HUES48 (cell line): Measurements from ENCODE around the gene EYS.
"Not testable (repeated sequence)": the region's sequence is repeated elsewhere in the genome, so short reads cannot be mapped to it uniquely, and the experiment has no call there.

Source experiments
- H3K27ac ChIP-seq: one replicate; pipeline ENCODE4 v1.7.0; 2013; ENCODE audit warnings: low read depth, low read length, inconsistent platforms
- H3K27me3 ChIP-seq: 2 replicates; pipeline ENCODE4 v1.6.1; 2013; ENCODE audit warnings: mild to moderate bottlenecking, low read length; ENCODE audit not compliant: control insufficient read depth, insufficient read depth
- H3K36me3 ChIP-seq: 2 replicates; pipeline ENCODE4 v1.6.1; 2013; ENCODE audit warnings: low read length; ENCODE audit not compliant: control insufficient read depth, insufficient read depth
- H3K4me1 ChIP-seq: 2 replicates; pipeline ENCODE4 v1.6.1; 2013; ENCODE audit warnings: mild to moderate bottlenecking, low read length; ENCODE audit not compliant: control insufficient read depth, insufficient read depth
- H3K4me3 ChIP-seq: 2 replicates; pipeline ENCODE4 v1.5.1; 2013; ENCODE audit warnings: mild to moderate bottlenecking, low read depth, low read length
- H3K9ac ChIP-seq: 2 replicates; pipeline ENCODE4 v1.6.1; 2013; ENCODE audit warnings: mild to moderate bottlenecking, low read depth, low read length, moderate library complexity
- H3K9me3 ChIP-seq: 2 replicates; pipeline ENCODE4 v1.6.1; 2013; ENCODE audit warnings: low read length; ENCODE audit not compliant: control insufficient read depth, insufficient read depth

The EYS gene

DNA sequence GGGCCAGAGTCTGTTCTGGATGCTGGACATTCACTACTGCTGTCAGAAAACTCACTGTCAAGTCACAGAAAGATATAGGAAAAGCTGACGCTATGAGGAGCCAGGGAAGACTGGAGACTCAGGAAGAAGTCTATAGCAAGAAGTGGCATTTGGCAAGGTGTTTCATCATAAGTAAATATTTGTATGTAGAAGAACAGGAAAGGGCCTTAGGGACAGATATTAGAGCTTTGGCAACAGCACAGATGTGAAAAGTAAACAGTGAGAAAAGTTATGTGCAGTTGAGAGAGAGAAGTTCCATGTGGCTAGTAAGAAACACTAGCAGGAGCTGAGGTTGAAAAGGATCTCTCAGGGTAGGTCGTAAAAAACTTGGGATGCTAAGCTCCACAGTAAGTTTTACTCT is 1202.5 kb downstream of the EYS start:
- H3K4me1 ChIP-seq, result no peaks in the 10 kb centered on the region; the same call in 1 of the 2 replicates
- no peak overlapping the region for H3K27ac ChIP-seq
- H3K27me3 ChIP-seq, result no peaks in the 10 kb centered on the region
- H3K9me3 ChIP-seq, result no peaks in the 10 kb centered on the region
- H3K9ac ChIP-seq, result no peak overlapping the region
- no peaks in the 10 kb centered on the region for H3K36me3 ChIP-seq
- no peak overlapping the region for H3K4me3 ChIP-seq

DNA sequence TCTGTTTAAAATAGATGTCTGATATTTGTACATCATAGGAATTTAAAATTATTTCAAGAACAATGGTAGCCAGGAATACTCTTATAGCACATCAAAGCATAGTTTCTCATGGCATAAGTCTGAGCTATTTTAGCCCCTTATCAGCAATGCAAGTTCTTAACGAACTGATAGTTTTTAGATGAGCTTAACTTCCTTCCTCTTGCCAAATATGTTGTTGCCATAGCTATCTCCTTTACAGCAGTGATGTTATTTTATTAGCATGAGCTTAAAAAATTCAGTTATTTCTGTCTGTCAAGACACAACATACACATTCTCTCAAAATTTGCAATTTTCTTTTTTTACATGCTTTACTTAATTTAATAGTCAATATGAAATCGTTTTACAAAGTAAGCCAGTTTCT is 1204.2 kb downstream of the EYS start:
- Histone ChIP-seq H3K9me3 (no peaks in the 10 kb centered on the region), H3K36me3 (no peaks in the 10 kb centered on the region), H3K27ac (no peak overlapping the region), H3K27me3 (no peaks in the 10 kb centered on the region), H3K9ac (no peak overlapping the region), H3K4me3 (no peak overlapping the region), H3K4me1 (no peaks in the 10 kb centered on the region; the same call in 1 of the 2 replicates)

DNA sequence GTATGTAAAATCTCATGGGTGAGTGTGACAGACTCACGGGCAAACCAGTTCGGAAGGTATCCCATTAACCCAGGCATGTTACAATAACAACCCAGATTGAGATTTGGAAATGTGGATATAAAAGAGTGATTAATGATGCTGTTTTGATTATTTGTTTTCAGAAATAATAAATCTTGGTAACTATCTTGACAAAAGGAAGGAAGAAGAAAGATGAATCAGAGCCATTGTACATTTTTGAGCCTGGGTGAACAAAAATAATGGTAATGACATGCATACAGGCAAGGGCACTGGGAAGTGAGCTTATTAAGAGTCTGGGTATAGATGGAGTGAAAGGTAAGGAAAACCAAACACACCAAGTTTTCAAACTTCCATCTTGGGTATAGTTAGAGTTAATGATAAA is 1209.4 kb downstream of the EYS start:
- Histone ChIP-seq H3K9me3 (no peaks in the 10 kb centered on the region), H3K36me3 (no peaks in the 10 kb centered on the region), H3K4me1 (no peaks in the 10 kb centered on the region), H3K27me3 (no peaks in the 10 kb centered on the region), H3K9ac (no peak overlapping the region), H3K27ac (no peak overlapping the region), H3K4me3 (no peak overlapping the region)

DNA sequence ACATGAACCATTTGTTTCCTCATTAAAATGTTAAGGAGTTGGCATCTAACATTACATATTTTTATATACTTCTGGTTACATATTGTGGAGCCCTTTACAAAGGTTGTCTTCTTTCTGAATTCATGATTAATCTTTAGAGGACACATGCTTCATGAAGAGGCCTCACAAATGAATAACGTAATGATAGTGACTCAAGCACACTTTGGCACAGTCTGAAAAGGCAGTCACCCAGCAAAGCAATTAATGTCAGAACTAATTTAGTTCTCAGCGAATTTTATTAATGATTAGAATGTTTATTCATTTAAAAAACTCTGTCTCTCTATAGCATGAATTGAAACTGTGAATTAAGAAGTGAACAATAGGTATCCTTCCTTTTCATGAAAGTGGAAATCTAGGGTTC is 1217.3 kb downstream of the EYS start:
- no peak overlapping the region for H3K9ac ChIP-seq
- no peaks in the 10 kb centered on the region for H3K4me1 ChIP-seq
- H3K27me3 ChIP-seq, result no peaks in the 10 kb centered on the region
- no peaks in the 10 kb centered on the region for H3K9me3 ChIP-seq
- H3K36me3 ChIP-seq, result no peaks in the 10 kb centered on the region
- H3K27ac ChIP-seq, result no peak overlapping the region
- no peak overlapping the region for H3K4me3 ChIP-seq

DNA sequence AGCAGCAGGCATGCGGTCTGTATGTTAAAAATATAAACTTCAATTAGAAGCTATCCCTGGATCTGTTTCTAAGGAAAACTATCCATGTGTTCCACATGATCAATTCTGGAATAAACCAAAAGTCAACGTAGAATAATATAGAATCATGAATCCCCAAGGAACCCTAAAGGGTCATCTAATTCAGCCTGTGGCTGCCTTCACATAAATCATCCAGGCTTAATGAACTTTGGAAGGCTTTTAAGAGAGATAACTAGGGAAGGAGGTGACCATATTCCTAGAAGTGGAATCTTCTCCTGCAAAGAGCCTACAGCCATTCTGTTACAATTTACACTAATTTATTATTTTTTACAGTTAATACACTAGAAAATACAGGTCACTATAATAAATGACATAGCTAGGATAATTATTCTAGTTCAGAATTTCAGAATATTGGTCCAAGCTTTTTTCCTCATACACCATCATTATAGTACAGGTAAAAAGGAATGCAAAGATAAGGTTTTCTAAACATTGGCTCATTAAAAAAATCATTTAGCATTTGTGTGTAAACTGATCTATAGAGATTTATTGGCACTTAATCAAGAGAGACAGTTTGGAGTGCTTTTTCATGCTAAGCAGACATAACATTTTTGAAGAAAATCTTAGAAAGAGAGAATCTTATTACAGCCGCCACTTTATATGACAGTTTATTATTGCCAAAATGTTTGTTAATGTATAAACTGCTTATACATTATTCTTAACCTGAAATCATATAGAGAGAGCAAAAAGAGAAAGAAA is 1220.3 kb downstream of the EYS start:
- H3K4me3 ChIP-seq, result no peak overlapping the region
- no peaks in the 10 kb centered on the region for H3K36me3 ChIP-seq
- no peaks in the 10 kb centered on the region for H3K9me3 ChIP-seq
- no peaks in the 10 kb centered on the region for H3K4me1 ChIP-seq
- no peaks in the 10 kb centered on the region for H3K27me3 ChIP-seq
- H3K27ac ChIP-seq, result no peak overlapping the region
- no peak overlapping the region for H3K9ac ChIP-seq

DNA sequence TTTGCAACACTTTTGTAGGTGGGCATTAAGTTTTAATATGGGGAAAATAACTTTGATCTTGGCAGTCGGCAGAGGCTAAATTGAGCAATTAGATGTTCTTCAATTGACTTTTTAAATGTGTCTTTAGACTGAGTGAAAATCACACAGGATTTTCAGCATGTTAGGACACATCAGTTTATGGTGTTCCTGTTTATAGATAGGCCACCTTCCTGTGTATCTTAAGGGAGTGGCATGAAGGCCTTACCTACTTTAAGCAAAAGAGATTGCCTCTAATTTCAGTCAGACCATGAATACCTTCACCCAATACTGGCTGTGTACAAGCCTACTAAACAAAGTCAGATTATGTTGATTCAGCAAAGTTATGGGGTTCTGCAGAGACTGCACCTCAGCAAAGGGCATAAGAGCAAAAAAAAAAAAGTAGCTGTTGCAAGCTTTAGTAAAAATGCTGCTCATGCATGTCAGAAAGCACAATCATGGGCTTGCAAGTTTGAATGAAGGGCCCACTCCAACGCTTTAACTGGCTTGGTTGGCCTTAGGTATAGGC is 1223.0 kb downstream of the EYS start:
- Histone ChIP-seq H3K27ac (no peak overlapping the region), H3K4me1 (no peaks in the 10 kb centered on the region), H3K36me3 (no peaks in the 10 kb centered on the region), H3K9me3 (no peaks in the 10 kb centered on the region), H3K4me3 (no peak overlapping the region), H3K27me3 (no peaks in the 10 kb centered on the region), H3K9ac (no peak overlapping the region)

DNA sequence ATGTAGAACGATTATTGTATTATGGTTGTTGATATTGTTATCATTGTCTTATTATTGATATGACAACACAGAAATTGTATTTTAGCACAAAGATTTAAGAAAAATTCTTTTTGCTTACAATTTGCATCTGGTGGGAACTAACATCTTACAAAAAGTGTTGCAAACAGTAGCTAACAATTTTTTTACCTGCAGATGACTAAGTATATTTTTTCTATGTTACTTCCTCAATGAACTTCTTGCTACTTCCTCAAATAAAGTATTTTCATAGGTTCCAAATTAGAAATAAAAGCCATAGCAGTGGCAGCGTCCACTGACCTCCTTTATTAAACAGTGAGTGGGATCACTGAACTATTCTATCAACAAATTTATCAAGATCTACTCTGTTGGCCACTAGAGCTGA is 1224.4 kb downstream of the EYS start:
- Histone ChIP-seq H3K36me3 (no peaks in the 10 kb centered on the region), H3K4me1 (no peaks in the 10 kb centered on the region), H3K4me3 (no peak overlapping the region), H3K9me3 (no peaks in the 10 kb centered on the region), H3K27me3 (no peaks in the 10 kb centered on the region), H3K9ac (no peak overlapping the region), H3K27ac (no peak overlapping the region)

DNA sequence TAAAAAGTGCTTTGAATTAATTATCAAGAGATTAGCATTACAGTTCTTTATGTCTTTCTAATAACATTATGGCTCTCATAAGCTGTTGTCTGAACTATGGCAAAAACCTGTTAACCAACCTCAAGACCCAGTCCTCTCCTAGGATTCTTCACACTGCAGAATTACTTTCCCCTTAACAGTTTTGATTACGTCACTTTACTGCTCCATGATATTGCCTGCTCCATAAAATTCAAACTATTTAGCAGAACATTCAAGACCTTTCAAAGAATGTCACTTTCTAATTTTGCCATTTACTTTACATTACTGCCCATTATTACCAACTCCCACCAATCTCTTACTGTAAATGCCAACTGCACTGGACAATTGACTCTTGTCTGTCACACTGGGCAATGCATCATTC is 1227.9 kb downstream of the EYS start:
- Histone ChIP-seq H3K9me3 (no peaks in the 10 kb centered on the region), H3K27ac (no peak overlapping the region), H3K36me3 (no peaks in the 10 kb centered on the region), H3K9ac (no peak overlapping the region), H3K4me3 (no peak overlapping the region), H3K4me1 (no peaks in the 10 kb centered on the region), H3K27me3 (no peaks in the 10 kb centered on the region)

DNA sequence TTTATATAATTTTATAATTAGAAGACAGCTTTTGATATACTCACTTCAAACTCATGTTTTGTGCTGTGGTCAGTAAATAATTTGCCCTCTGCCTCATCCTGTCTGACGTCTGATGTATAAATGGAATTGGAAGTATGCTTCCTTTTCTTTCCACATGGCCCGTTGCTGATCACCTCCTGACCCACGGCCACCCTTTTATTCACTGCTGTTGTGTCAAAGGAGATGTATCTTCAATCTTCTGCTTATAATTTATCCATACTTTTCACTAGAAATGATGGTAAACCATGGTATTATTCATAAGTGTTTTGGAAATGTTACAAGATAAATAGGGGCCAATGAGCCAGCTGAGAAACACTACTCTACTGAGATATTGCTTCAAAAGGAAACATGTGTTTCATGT is 1229.6 kb downstream of the EYS start:
- Histone ChIP-seq H3K36me3 (no peaks in the 10 kb centered on the region), H3K9ac (no peak overlapping the region), H3K4me1 (no peaks in the 10 kb centered on the region), H3K4me3 (no peak overlapping the region), H3K27me3 (no peaks in the 10 kb centered on the region), H3K9me3 (no peaks in the 10 kb centered on the region), H3K27ac (no peak overlapping the region)

DNA sequence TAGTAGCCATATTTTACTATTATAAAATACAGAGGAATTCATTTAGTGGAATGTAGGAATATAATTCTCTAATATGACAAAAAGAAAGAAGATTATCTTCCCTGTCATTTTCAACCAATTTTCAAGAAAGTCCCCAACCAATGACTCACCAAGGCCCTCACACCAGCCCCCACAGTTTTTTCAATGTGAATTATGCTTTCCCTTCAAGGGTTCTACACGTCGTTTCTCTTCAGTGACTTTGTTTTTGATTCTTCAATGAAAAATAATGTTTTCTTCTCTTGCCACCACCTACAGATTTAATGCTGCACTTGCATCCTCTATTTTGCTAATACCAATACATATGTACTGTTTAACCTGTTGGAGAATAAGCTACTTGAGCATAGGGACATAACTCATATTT is 1230.1 kb downstream of the EYS start:
- H3K4me1 ChIP-seq, result no peaks in the 10 kb centered on the region
- H3K9me3 ChIP-seq, result no peaks in the 10 kb centered on the region
- no peak overlapping the region for H3K9ac ChIP-seq
- no peak overlapping the region for H3K4me3 ChIP-seq
- no peaks in the 10 kb centered on the region for H3K36me3 ChIP-seq
- no peak overlapping the region for H3K27ac ChIP-seq
- H3K27me3 ChIP-seq, result no peaks in the 10 kb centered on the region

DNA sequence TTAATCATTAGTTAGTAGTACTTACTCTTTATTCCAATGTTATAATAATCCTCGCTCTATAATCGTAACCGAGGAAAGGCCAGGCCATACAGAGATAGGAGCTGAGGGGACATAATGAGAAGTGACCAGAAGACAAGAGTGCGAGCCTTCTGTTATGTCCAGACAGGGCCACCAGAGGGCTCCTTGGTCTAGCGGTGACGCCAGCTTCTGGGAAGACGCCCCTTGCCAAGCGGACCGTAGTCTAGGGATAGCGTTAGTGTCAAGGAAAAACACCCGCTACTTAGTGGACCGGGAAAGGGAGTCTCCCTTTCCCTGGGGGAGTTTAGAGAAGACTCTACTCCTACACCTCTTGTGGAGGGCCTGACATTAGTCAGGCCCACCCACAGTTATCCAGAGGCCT is 1237.6 kb downstream of the EYS start:
- not testable (repeated sequence) for H3K4me1 ChIP-seq, H3K36me3 ChIP-seq, H3K27me3 ChIP-seq, H3K9ac ChIP-seq, H3K27ac ChIP-seq, H3K9me3 ChIP-seq, H3K4me3 ChIP-seq
